Neural crest cell (in vitro differentiated cells): Measurements from ENCODE around the gene POLR1A. TPM values are rescaled to one million over a fixed set of nuclear protein-coding genes. Genes with fewer than 3 reads are reported as not detected.
A peak's percentile ranks its signal among the peaks of the same experiment; 100 is the strongest.

Experiments used
- DNase-seq: peaks from one replicate; pipeline ENCODE4 v3.0.0; 2021; ENCODE audit warnings: low read depth, mixed read lengths, low spot score
- H3K27ac Mint-ChIP-seq: one replicate; pipeline ENCODE4 v1.8.0; 2021; ENCODE audit warnings: mild to moderate bottlenecking, mixed read lengths; ENCODE audit not compliant: unreplicated experiment
- H3K27me3 Mint-ChIP-seq: 2 replicates; pipeline ENCODE4 v1.8.0; 2021; ENCODE audit warnings: low read depth, mild to moderate bottlenecking, mixed read lengths
- H3K36me3 Mint-ChIP-seq: 2 replicates; pipeline ENCODE4 v1.8.0; 2021; ENCODE audit warnings: low read depth, mild to moderate bottlenecking, mixed read lengths
- H3K4me1 Mint-ChIP-seq: 2 replicates; pipeline ENCODE4 v1.8.0; 2021; ENCODE audit warnings: mixed read lengths
- H3K4me3 Mint-ChIP-seq: one replicate; pipeline ENCODE4 v1.8.0; 2021; ENCODE audit warnings: mild to moderate bottlenecking, mixed read lengths
- H3K9me3 Mint-ChIP-seq: 2 replicates; pipeline ENCODE4 v1.8.0; 2021; ENCODE audit warnings: mixed read lengths
- CTCF ChIP-seq: fragments of 200-600 bp; sonication (generic); conservative IDR thresholded peaks from 2 replicates; pipeline ENCODE4 v1.5.0; 2021; ENCODE audit warnings: antibody characterized with exemption, mild to moderate bottlenecking
- total RNA-seq: library from RNA; stranded (reverse); gene quantifications from 2 replicates; pipeline ENCODE4 v1.2.1, GENCODE V29; 2021

The POLR1A gene
- total RNA-seq, 1 donor from 2014 or later: 67.8 TPM

GRCh38 chr2:86072271-86072858 is 33.3 kb downstream of the POLR1A start:
- Mint-ChIP-seq H3K36me3 (peaks cover 34% of the 10 kb centered on the region), H3K4me1 (no peaks in the 10 kb centered on the region), H3K27me3 (no peaks in the 10 kb centered on the region), H3K27ac (no peak overlapping the region), H3K4me3 (no peak overlapping the region), H3K9me3 (no peaks in the 10 kb centered on the region)
- no peak for TF ChIP-seq CTCF
- DNase-seq: no peak

GRCh38 chr2:86070868-86071267 is 34.8 kb downstream of the POLR1A start:
- Mint-ChIP-seq H3K4me3 (no peak overlapping the region), H3K9me3 (no peaks in the 10 kb centered on the region), H3K27ac (no peak overlapping the region), H3K27me3 (no peaks in the 10 kb centered on the region), H3K4me1 (no peaks in the 10 kb centered on the region), H3K36me3 (peaks cover 31% of the 10 kb centered on the region)
- TF ChIP-seq CTCF: no peak
- DNase-seq: no peak

DNA sequence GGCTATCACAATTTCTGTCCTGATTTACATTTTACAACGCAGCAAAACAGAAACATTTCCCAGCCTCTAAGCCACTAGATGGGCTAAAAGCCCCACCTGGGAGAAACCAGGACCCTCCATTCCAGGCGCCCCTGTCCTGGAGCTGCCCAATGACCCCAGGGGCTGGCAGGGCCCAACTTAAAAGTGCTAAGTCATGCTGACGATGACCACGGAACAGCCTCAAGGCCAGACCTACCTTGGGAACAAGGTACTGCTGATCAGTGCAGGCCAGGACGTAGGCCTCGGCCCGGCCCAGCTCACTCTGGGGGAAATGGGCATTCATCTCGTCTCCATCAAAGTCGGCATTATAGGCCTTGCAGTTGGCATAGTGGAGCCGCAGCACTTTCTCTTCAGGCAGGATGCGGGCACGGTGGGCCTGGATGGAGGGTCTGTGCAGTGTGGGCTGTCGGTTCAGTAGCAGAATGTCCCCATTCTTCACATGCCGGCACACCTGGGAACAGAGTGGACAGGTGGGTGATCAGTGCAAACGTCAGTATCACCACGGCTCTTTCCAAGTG is 35.8 kb downstream of the POLR1A start:
- no peak for DNase-seq
- H3K4me3 Mint-ChIP-seq: no peak overlapping the region
- no peaks in the 10 kb centered on the region for H3K27me3 Mint-ChIP-seq
- H3K27ac Mint-ChIP-seq: no peak overlapping the region
- H3K36me3 Mint-ChIP-seq: peaks cover 39% of the 10 kb centered on the region
- no peak for TF ChIP-seq CTCF
- no peaks in the 10 kb centered on the region for H3K9me3 Mint-ChIP-seq
- no peaks in the 10 kb centered on the region for H3K4me1 Mint-ChIP-seq

GRCh38 chr2:86069091-86069685 is 36.5 kb downstream of the POLR1A start:
- no peaks in the 10 kb centered on the region for H3K27me3 Mint-ChIP-seq
- no peak overlapping the region for H3K4me3 Mint-ChIP-seq
- no peak for TF ChIP-seq CTCF
- no peaks in the 10 kb centered on the region for H3K4me1 Mint-ChIP-seq
- H3K27ac Mint-ChIP-seq: peak overlapping the region; percentile 43
- no peak for DNase-seq
- H3K9me3 Mint-ChIP-seq: peaks cover 2% of the 10 kb centered on the region
- H3K36me3 Mint-ChIP-seq: peaks cover 45% of the 10 kb centered on the region

- H3K27ac Mint-ChIP-seq: no peak overlapping the region
- H3K36me3 Mint-ChIP-seq: peaks cover 49% of the 10 kb centered on the region
- H3K9me3 Mint-ChIP-seq: peaks cover 5% of the 10 kb centered on the region
- no peak overlapping the region for H3K4me3 Mint-ChIP-seq
- no peak for DNase-seq
- H3K4me1 Mint-ChIP-seq: no peaks in the 10 kb centered on the region
- TF ChIP-seq CTCF: no peak
- no peaks in the 10 kb centered on the region for H3K27me3 Mint-ChIP-seq
These were observed 37.0 kb downstream of the POLR1A start for GRCh38 chr2:86068648-86069047.
